ENCODE measurements around the gene COBLL1. TPM values are rescaled to one million over a fixed set of nuclear protein-coding genes. Genes with fewer than 3 reads are reported as not detected.
A peak's percentile ranks its signal among the peaks of the same experiment; 100 is the strongest.

COBLL1 gene
- polyA plus RNA-seq, 1 donor (not counting 4 experiments of a cell fraction or from before 2014, with no cell fraction given): 14.9 TPM

GRCh38 chr2:164655336-164655735, 186.3 kb downstream of the COBLL1 start:
- no peaks in the 10 kb centered on the region for H3K36me3 ChIP-seq (ENCODE audit: control insufficient read depth in 2 of 2, extremely low read depth in 1 of 2, insufficient read depth in 2 of 2, low read length in 2 of 2)
- no peak overlapping the region for H3K4me2 ChIP-seq (ENCODE audit: control insufficient read depth, extremely low read depth, insufficient read depth, low read depth, low read length)
- H4K20me1 ChIP-seq (ENCODE audit: control insufficient read depth, extremely low read depth, insufficient read depth, low read length): no peaks in the 10 kb centered on the region
- dilution Hi-C loops (cut with MboI; ENCODE audit: extremely low pct_ligation_motif_present, low sequenced_read_pairs): no loop called here
- H2AFZ ChIP-seq (ENCODE audit: control insufficient read depth, low read length): no peak overlapping the region
- no peaks in the 10 kb centered on the region for H3K9me3 ChIP-seq (ENCODE audit: control insufficient read depth, low read depth, low read length)
- TF ChIP-seq CTCF (optimal IDR thresholded peaks at IDR 0.05 in 1 of 3, IDR thresholded peaks at IDR 0.05 in 1 of 3, conservative IDR thresholded peaks at IDR 0.05 in 1 of 3; ENCODE audit: extremely low read depth in 1 of 3, insufficient read depth in 2 of 3, low read length in 3 of 3) (no peak), EZH2 (IDR thresholded peaks at IDR 0.05; ENCODE audit: low read length) (no peak)
- FAIRE-seq (peak; percentile 62), DNase-seq (ENCODE audit: low read depth, low spot score) (no peak)
- no peak overlapping the region for H3K9ac ChIP-seq (ENCODE audit: control insufficient read depth, extremely low read depth, insufficient read depth, low read length)
- peaks cover 20% of the 10 kb centered on the region for H3K4me1 ChIP-seq (ENCODE audit: control insufficient read depth, extremely low read depth, insufficient read depth, low read length)
- no peaks in the 10 kb centered on the region for H3K27me3 ChIP-seq (ENCODE audit: control insufficient read depth, extremely low read depth, insufficient read depth, low read length)
- no peak overlapping the region for H3K4me3 ChIP-seq (ENCODE audit: control insufficient read depth in 2 of 3, extremely low read depth in 1 of 3, insufficient read depth in 2 of 3, low read depth in 1 of 3, low read length in 3 of 3)
- H3K9me1 ChIP-seq (ENCODE audit: control insufficient read depth, extremely low read depth, insufficient read depth, low read length): no peaks in the 10 kb centered on the region
- no peak overlapping the region for H3K27ac ChIP-seq (ENCODE audit: control insufficient read depth, insufficient read depth, low read length)
- no peaks in the 10 kb centered on the region for H3K79me2 ChIP-seq (ENCODE audit: control insufficient read depth, insufficient read depth, low read length)

- Histone ChIP-seq H3K9ac (ENCODE audit: control insufficient read depth, extremely low read depth, insufficient read depth, low read length) (no peak overlapping the region), H3K79me2 (ENCODE audit: control insufficient read depth, insufficient read depth, low read length) (no peaks in the 10 kb centered on the region), H3K9me3 (ENCODE audit: control insufficient read depth, low read depth, low read length) (no peaks in the 10 kb centered on the region), H3K36me3 (ENCODE audit: control insufficient read depth in 2 of 2, extremely low read depth in 1 of 2, insufficient read depth in 2 of 2, low read length in 2 of 2) (no peaks in the 10 kb centered on the region), H3K9me1 (ENCODE audit: control insufficient read depth, extremely low read depth, insufficient read depth, low read length) (no peaks in the 10 kb centered on the region), H3K4me2 (ENCODE audit: control insufficient read depth, extremely low read depth, insufficient read depth, low read depth, low read length) (no peak overlapping the region), H3K4me1 (ENCODE audit: control insufficient read depth, extremely low read depth, insufficient read depth, low read length) (peaks cover 8% of the 10 kb centered on the region), H3K27me3 (ENCODE audit: control insufficient read depth, extremely low read depth, insufficient read depth, low read length) (no peaks in the 10 kb centered on the region), H4K20me1 (ENCODE audit: control insufficient read depth, extremely low read depth, insufficient read depth, low read length) (no peaks in the 10 kb centered on the region), H3K4me3 (ENCODE audit: control insufficient read depth in 2 of 3, extremely low read depth in 1 of 3, insufficient read depth in 2 of 3, low read depth in 1 of 3, low read length in 3 of 3) (no peak overlapping the region), H2AFZ (ENCODE audit: control insufficient read depth, low read length) (no peak overlapping the region), H3K27ac (ENCODE audit: control insufficient read depth, insufficient read depth, low read length) (no peak overlapping the region)
- no peak for TF ChIP-seq EZH2 (IDR thresholded peaks at IDR 0.05; ENCODE audit: low read length)
- no peak for TF ChIP-seq CTCF (optimal IDR thresholded peaks at IDR 0.05 in 1 of 3, IDR thresholded peaks at IDR 0.05 in 1 of 3, conservative IDR thresholded peaks at IDR 0.05 in 1 of 3; ENCODE audit: extremely low read depth in 1 of 3, insufficient read depth in 2 of 3, low read length in 3 of 3)
- FAIRE-seq (no peak), DNase-seq (ENCODE audit: low read depth, low spot score) (no peak)
- dilution Hi-C loops (cut with MboI; ENCODE audit: extremely low pct_ligation_motif_present, low sequenced_read_pairs): no loop called here
Observed at GRCh38 chr2:164651361-164651760, 190.3 kb downstream of the COBLL1 start.
